SK-N-MC (cell line): Measurements from ENCODE around the gene SLC16A14.

Experiments used
- EZH2 ChIP-seq: fragments of 200-600 bp; sonication (generic); IDR thresholded peaks from one replicate; pipeline ENCODE4 v1.6.1; 2017; ENCODE audit warnings: antibody characterized with exemption
- POLR2AphosphoS5 ChIP-seq: IDR thresholded peaks from 2 replicates; pipeline ENCODE4 v1.6.1; 2012; ENCODE audit warnings: mild to moderate bottlenecking, low read depth, low read length, borderline replicate concordance

- no peak for TF ChIP-seq POLR2AphosphoS5
- TF ChIP-seq EZH2 = no peak
Observed at GRCh38 chr2:230075988-230076631, 7.4 kb upstream of the SLC16A14 start.
